Epithelial cell of esophagus (primary cell): Measurements from ENCODE around the gene GLIPR2.
A peak's percentile ranks its signal among the peaks of the same experiment; 100 is the strongest.
"Not testable (repeated sequence)": the region's sequence is repeated elsewhere in the genome, so short reads cannot be mapped to it uniquely, and the experiment has no call there.

Experiments used
- DNase-seq: peaks from one replicate; pipeline ENCODE4 v3.0.0; 2010; ENCODE audit warnings: low read depth
- H3K4me3 ChIP-seq: 2 replicates; pipeline ENCODE4 v1.5.1; 2011; ENCODE audit warnings: mild to moderate bottlenecking, low read length, control low read depth
- CTCF ChIP-seq: IDR thresholded peaks from 2 replicates; pipeline ENCODE4 v1.5.1; 2011; ENCODE audit warnings: low read depth, mild to moderate bottlenecking, low read length, control low read depth, inconsistent platforms; ENCODE audit not compliant: insufficient read depth; ENCODE audit errors: missing control alignments

The GLIPR2 gene

GRCh38 chr9:36170531-36170930, 34.0 kb downstream of the GLIPR2 start:
- TF ChIP-seq CTCF = no peak
- no peak overlapping the region for H3K4me3 ChIP-seq
- DNase-seq = no peak

DNA sequence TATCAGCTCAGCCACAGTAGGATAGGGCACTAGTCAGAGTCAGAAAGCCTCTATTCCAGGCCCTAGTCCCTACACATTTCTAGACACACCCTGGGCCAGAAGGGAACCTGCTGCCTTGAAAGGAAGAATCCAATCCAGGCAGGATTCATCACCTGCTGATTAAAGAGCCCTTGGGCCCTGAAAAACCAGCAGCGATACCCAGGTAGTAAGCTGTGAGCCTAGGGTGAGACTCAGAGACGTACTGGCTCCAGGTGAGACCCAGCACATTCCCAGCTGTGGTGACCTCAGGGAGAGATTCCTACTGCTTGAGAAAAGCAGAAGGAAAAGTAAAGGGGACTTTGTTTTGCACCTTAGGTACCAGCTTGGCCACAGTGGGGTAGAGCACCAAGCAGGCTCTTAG, 37.3 kb downstream of the GLIPR2 start:
- no peak overlapping the region for H3K4me3 ChIP-seq
- TF ChIP-seq CTCF = no peak
- no peak for DNase-seq

DNA sequence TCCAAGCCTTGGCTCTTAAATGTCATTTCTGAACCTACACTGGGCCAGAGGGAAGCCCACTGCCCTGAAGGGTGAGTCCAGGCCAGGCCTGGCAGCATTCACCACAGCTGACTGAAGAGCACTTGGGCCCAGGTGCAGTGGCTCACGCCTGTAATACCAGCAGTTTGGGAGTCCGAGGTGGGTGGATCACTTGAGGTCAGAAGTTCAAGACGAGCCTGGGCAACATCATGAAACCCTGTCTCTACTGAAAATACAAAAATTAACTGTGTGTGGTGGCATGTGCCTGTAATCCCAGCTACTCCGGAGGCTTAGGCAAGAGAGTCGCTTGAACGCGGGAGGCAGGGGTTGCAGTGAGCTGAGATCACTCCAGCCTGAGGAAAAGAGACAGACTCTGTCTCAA, 37.7 kb downstream of the GLIPR2 start:
- DNase-seq = no peak
- H3K4me3 ChIP-seq = no peak overlapping the region
- no peak for TF ChIP-seq CTCF

DNA sequence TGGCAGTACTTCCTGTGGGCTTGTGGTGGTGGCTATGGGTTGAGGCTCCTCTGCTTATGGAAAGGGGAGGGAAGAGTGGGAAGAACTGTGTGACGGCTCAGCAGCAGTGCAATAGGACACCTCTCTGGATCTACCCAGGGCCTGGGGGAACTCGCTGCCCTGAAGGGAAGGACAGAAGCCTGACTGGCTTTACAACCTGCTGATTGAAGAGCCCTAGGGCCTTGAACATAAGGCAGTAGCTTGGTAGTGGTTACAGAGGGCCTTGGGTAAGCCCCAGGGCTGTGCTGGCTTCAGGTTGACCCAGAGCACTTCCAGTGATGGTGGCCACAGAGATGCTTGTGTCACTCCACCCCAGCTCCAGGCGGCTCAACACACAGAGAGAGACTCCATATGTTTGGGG, 38.2 kb downstream of the GLIPR2 start:
- no peak overlapping the region for H3K4me3 ChIP-seq
- no peak for TF ChIP-seq CTCF
- DNase-seq = no peak

GRCh38 chr9:36175209-36175608, 38.7 kb downstream of the GLIPR2 start:
- not testable (repeated sequence) for DNase-seq, H3K4me3 ChIP-seq

GRCh38 chr9:36176496-36176895, 40.0 kb downstream of the GLIPR2 start:
- H3K4me3 ChIP-seq, DNase-seq: not testable (repeated sequence)

GRCh38 chr9:36177571-36177970, 41.0 kb downstream of the GLIPR2 start:
- no peak for TF ChIP-seq CTCF
- no peak for DNase-seq
- no peak overlapping the region for H3K4me3 ChIP-seq

- not testable (repeated sequence) for DNase-seq
Observed at GRCh38 chr9:36180243-36180642, 43.7 kb downstream of the GLIPR2 start.

GRCh38 chr9:36187414-36187813, 50.9 kb downstream of the GLIPR2 start:
- peak; percentile 55 for DNase-seq
- TF ChIP-seq CTCF = no peak
- H3K4me3 ChIP-seq = no peak overlapping the region

More at GRCh38 chr9:36180243-36180642, 43.7 kb downstream of the GLIPR2 start:
- H3K4me3 ChIP-seq = not testable (repeated sequence)
